Vagina (tissue), 2 donors: ENCODE results near the gene NLRC3. TPM values are rescaled to one million over a fixed set of nuclear protein-coding genes. Genes with fewer than 3 reads are reported as not detected.

Experiments
- DNase-seq, 2 donors: peaks; one replicate each; pipeline ENCODE4 v3.0.0-alpha.2; 2017; ENCODE audit errors: extremely low spot score in 2 of 2
- H3K27ac ChIP-seq: fragments of 200-600 bp; sonication (generic); one replicate; pipeline ENCODE4 v1.5.1; 2019
- H3K27me3 ChIP-seq: fragments of 200-600 bp; sonication (generic); one replicate; pipeline ENCODE4 v1.5.1; 2019
- H3K36me3 ChIP-seq, 2 donors: fragments of 200-600 bp; sonication (generic); one replicate each; pipeline ENCODE4 v1.5.1; 2017 to 2019
- H3K4me1 ChIP-seq: fragments of 200-600 bp; sonication (generic); one replicate; pipeline ENCODE4 v1.5.1; 2019
- H3K4me3 ChIP-seq, 2 donors: fragments of 200-600 bp; sonication (generic); 1 replicate in 1 of 2; 2 replicates in 1 of 2; pipeline ENCODE4 v1.5.1; 2016 to 2019
- H3K9me3 ChIP-seq: fragments of 200-600 bp; sonication (generic); one replicate; pipeline ENCODE4 v1.5.1; 2019
- CTCF ChIP-seq, 3 experiments: fragments of 450-650 bp in 2 of 3; fragments of 200-600 bp in 1 of 3; sonication (generic) in 1 of 3; IDR thresholded peaks; one replicate each; pipeline ENCODE4 v1.5.1; 2017 to 2019; ENCODE audit warnings: antibody characterized with exemption in 3 of 3, mild to moderate bottlenecking in 2 of 3, moderate library complexity in 2 of 3
- POLR2A ChIP-seq, 2 donors: fragments of 450-650 bp; IDR thresholded peaks; one replicate each; pipeline ENCODE4 v1.6.1; 2017; ENCODE audit warnings: antibody characterized with exemption in 2 of 2, mild to moderate bottlenecking in 2 of 2, moderate library complexity in 2 of 2
- POLR2AphosphoS5 ChIP-seq, 2 donors: sonication (generic); formaldehyde crosslinking; IDR thresholded peaks; one replicate each; pipeline ENCODE4 v1.9.0; 2017; ENCODE audit warnings: antibody characterized with exemption in 2 of 2, mild to moderate bottlenecking in 2 of 2, low read depth in 1 of 2; ENCODE audit not compliant: insufficient read depth in 1 of 2
- intact Hi-C: fragments of 100-400 bp; cut with DNase I; formaldehyde crosslinking; loops from one replicate; pipeline ENCODE4 v1.15.1; 2023
- total RNA-seq: library from RNA; depleted of rRNA; stranded (reverse); fragments of >200 nt; gene quantifications from one replicate; pipeline ENCODE4 v1.2.3, GENCODE V29; 2016

The NLRC3 gene
- total RNA-seq, 1 donor from 2014 or later = 12.5 TPM

GRCh38 chr16:3564130-3564888 is 12.9 kb downstream of the NLRC3 start:
- intact Hi-C loops = no loop called here
- H3K27ac ChIP-seq = no peak overlapping the region
- H3K4me3 ChIP-seq = no peak overlapping the region
- DNase-seq = no peak
- no peaks in the 10 kb centered on the region for H3K27me3 ChIP-seq
- no peaks in the 10 kb centered on the region for H3K4me1 ChIP-seq
- no peaks in the 10 kb centered on the region for H3K9me3 ChIP-seq
- TF ChIP-seq POLR2A (IDR thresholded peaks at IDR 0.05) = no peak
- TF ChIP-seq POLR2AphosphoS5 (IDR thresholded peaks at IDR 0.05; ENCODE audit: insufficient read depth in 1 of 2, low read depth in 1 of 2) = no peak
- TF ChIP-seq CTCF (IDR thresholded peaks at IDR 0.05) = no peak
- H3K36me3 ChIP-seq = no peaks in the 10 kb centered on the region

- no peak for DNase-seq
- Histone ChIP-seq H3K4me3 (no peak overlapping the region), H3K4me1 (no peaks in the 10 kb centered on the region), H3K27ac (no peak overlapping the region), H3K9me3 (no peaks in the 10 kb centered on the region), H3K36me3 (no peaks in the 10 kb centered on the region), H3K27me3 (no peaks in the 10 kb centered on the region)
- no peak for TF ChIP-seq CTCF (IDR thresholded peaks at IDR 0.05)
- TF ChIP-seq POLR2A (IDR thresholded peaks at IDR 0.05) = no peak
- no peak for TF ChIP-seq POLR2AphosphoS5 (IDR thresholded peaks at IDR 0.05; ENCODE audit: insufficient read depth in 1 of 2, low read depth in 1 of 2)
- intact Hi-C loops = no loop called here
Measured at GRCh38 chr16:3562914-3563480, 14.2 kb downstream of the NLRC3 start.

GRCh38 chr16:3561626-3562025 is 15.6 kb downstream of the NLRC3 start:
- DNase-seq = no peak
- H3K9me3 ChIP-seq = no peaks in the 10 kb centered on the region
- intact Hi-C loops = no loop called here
- no peak overlapping the region for H3K27ac ChIP-seq
- H3K4me3 ChIP-seq = no peak overlapping the region
- TF ChIP-seq CTCF (IDR thresholded peaks at IDR 0.05) (no peak), POLR2A (IDR thresholded peaks at IDR 0.05) (no peak), POLR2AphosphoS5 (IDR thresholded peaks at IDR 0.05; ENCODE audit: insufficient read depth in 1 of 2, low read depth in 1 of 2) (no peak)
- H3K27me3 ChIP-seq = no peaks in the 10 kb centered on the region
- no peaks in the 10 kb centered on the region for H3K4me1 ChIP-seq
- H3K36me3 ChIP-seq = no peaks in the 10 kb centered on the region

GRCh38 chr16:3554351-3554928 is 22.8 kb downstream of the NLRC3 start:
- no peak overlapping the region for H3K4me3 ChIP-seq
- intact Hi-C loops = no loop called here
- TF ChIP-seq POLR2AphosphoS5 (IDR thresholded peaks at IDR 0.05; ENCODE audit: insufficient read depth in 1 of 2, low read depth in 1 of 2) (no peak), CTCF (IDR thresholded peaks at IDR 0.05) (no peak), POLR2A (IDR thresholded peaks at IDR 0.05) (no peak)
- no peak overlapping the region for H3K27ac ChIP-seq
- H3K4me1 ChIP-seq = no peaks in the 10 kb centered on the region
- DNase-seq = no peak
- no peaks in the 10 kb centered on the region for H3K27me3 ChIP-seq
- H3K36me3 ChIP-seq = no peaks in the 10 kb centered on the region
- no peaks in the 10 kb centered on the region for H3K9me3 ChIP-seq
